IMR-90 (cell line): ENCODE measurements around the gene BRMS1. TPM values are rescaled to one million over a fixed set of nuclear protein-coding genes. Genes with fewer than 3 reads are reported as not detected.

ENCODE experiments used
- ATAC-seq: fragments of 200-7000 bp; cut with Tn5 transposase; 2 replicates; pipeline ENCODE4 v1.9.1; 2020; ENCODE audit warnings: low read depth, mild to moderate bottlenecking, moderate library complexity
- BruUV-seq: library from RNA; stranded (reverse); fragments of 400-500 nt; replicated peaks from 2 replicates; lab custom pipeline; 2021; lab: Mats Ljungman, UMichigan
- CTCF ChIA-PET: fragments of 300-600 bp; formaldehyde crosslinking; extraction: SDS; loops from one replicate; lab custom pipeline; 2021; ENCODE audit warnings: antibody characterized with exemption; lab: Yijun Ruan, JAX
- POLR2A ChIA-PET: fragments of 300-600 bp; sonication (Branson Sonifier 250); formaldehyde crosslinking; loops from one replicate; lab custom pipeline; 2022; ENCODE audit warnings: antibody characterized with exemption; ENCODE audit not compliant: unreplicated experiment; lab: Charles Lee
- DNase-seq: peaks from one replicate; pipeline ENCODE4 v3.0.0; 2013
- H2AFZ ChIP-seq: replicated peaks from 2 replicates; pipeline ENCODE3; 2013; ENCODE audit warnings: low read length, mild to moderate bottlenecking; ENCODE audit not compliant: poor library complexity
- H2AK5ac ChIP-seq: 2 replicates; pipeline ENCODE4 v1.6.1; 2013; ENCODE audit warnings: low read depth, low read length, inconsistent platforms
- H2AK9ac ChIP-seq: replicated peaks from 2 replicates; pipeline ENCODE3; 2013; ENCODE audit warnings: mild to moderate bottlenecking, low read depth, low read length, moderate library complexity; ENCODE audit not compliant: poor library complexity
- H2BK120ac ChIP-seq: 2 replicates; pipeline ENCODE4 v1.6.1; 2013; ENCODE audit warnings: low read depth, low read length, inconsistent platforms
- H2BK15ac ChIP-seq: 3 replicates; pipeline ENCODE4 v1.6.1; 2013; ENCODE audit warnings: low read depth, low read length, inconsistent platforms
- H2BK20ac ChIP-seq: 2 replicates; pipeline ENCODE4 v1.6.1; 2013; ENCODE audit warnings: low read depth, mild to moderate bottlenecking, inconsistent platforms, low read length, moderate library complexity
- H2BK5ac ChIP-seq: 2 replicates; pipeline ENCODE4 v1.6.1; 2013; ENCODE audit warnings: mild to moderate bottlenecking, low read depth, low read length, inconsistent platforms; ENCODE audit not compliant: poor library complexity, severe bottlenecking
- H3K14ac ChIP-seq: replicated peaks from 2 replicates; pipeline ENCODE4 v1.6.1; 2013; ENCODE audit warnings: low read depth, low read length, inconsistent platforms
- H3K18ac ChIP-seq: 2 replicates; pipeline ENCODE4 v1.6.1; 2013; ENCODE audit warnings: low read depth, low read length, control low read depth
- H3K23ac ChIP-seq: 2 replicates; pipeline ENCODE4 v1.6.1; 2013; ENCODE audit warnings: low read depth, low read length, inconsistent platforms
- H3K27ac ChIP-seq: 2 replicates; pipeline ENCODE4 v1.5.1; 2013; ENCODE audit warnings: mild to moderate bottlenecking, control low read depth, low read length; ENCODE audit not compliant: insufficient read depth
- H3K27me3 ChIP-seq: 2 replicates; pipeline ENCODE4 v1.6.1; 2013; ENCODE audit warnings: low read length; ENCODE audit not compliant: control insufficient read depth, insufficient read depth
- H3K36me3 ChIP-seq: 2 replicates; pipeline ENCODE4 v1.6.1; 2013; ENCODE audit warnings: low read length, mixed read lengths; ENCODE audit not compliant: control insufficient read depth, insufficient read depth
- H3K4ac ChIP-seq: 2 replicates; pipeline ENCODE4 v1.6.1; 2013; ENCODE audit warnings: low read depth, low read length, inconsistent platforms
- H3K4me1 ChIP-seq: 2 replicates; pipeline ENCODE4 v1.6.1; 2013; ENCODE audit warnings: low read length, mixed read lengths; ENCODE audit not compliant: control insufficient read depth, insufficient read depth
- H3K4me2 ChIP-seq: 2 replicates; pipeline ENCODE4 v1.6.1; 2013; ENCODE audit warnings: low read depth, mild to moderate bottlenecking, control low read depth, low read length, moderate library complexity
- H3K4me3 ChIP-seq: 2 replicates; pipeline ENCODE4 v1.5.1; 2013; ENCODE audit warnings: low read depth, mild to moderate bottlenecking, control low read depth, low read length, moderate library complexity; ENCODE audit not compliant: insufficient read depth
- H3K56ac ChIP-seq: 2 replicates; pipeline ENCODE4 v1.6.1; 2013; ENCODE audit warnings: low read length, inconsistent platforms; ENCODE audit not compliant: insufficient read depth; ENCODE audit errors: extremely low read depth
- H3K79me1 ChIP-seq, 2 experiments: 2 replicates each; pipeline ENCODE4 v1.6.1; 2013; ENCODE audit warnings: low read length in 2 of 2, inconsistent platforms in 1 of 2, low read depth in 1 of 2
- H3K9ac ChIP-seq: 2 replicates; pipeline ENCODE4 v1.6.1; 2013; ENCODE audit warnings: low read depth, low read length, control low read depth
- H3K9me1 ChIP-seq: 2 replicates; pipeline ENCODE4 v1.6.1; 2013; ENCODE audit warnings: low read length, inconsistent platforms; ENCODE audit not compliant: insufficient read depth
- H3K9me3 ChIP-seq: 2 replicates; pipeline ENCODE4 v1.6.1; 2013; ENCODE audit warnings: low read length; ENCODE audit not compliant: control insufficient read depth, insufficient read depth
- H4K20me1 ChIP-seq: 2 replicates; pipeline ENCODE4 v1.6.1; 2013; ENCODE audit warnings: low read length, inconsistent platforms; ENCODE audit not compliant: insufficient read depth
- H4K5ac ChIP-seq: 2 replicates; pipeline ENCODE4 v1.6.1; 2013; ENCODE audit warnings: mild to moderate bottlenecking, low read depth, low read length, control low read depth
- H4K8ac ChIP-seq, 2 experiments: 2 replicates each; pipeline ENCODE4 v1.6.1; 2013; ENCODE audit warnings: low read depth in 2 of 2, low read length in 2 of 2, control low read depth in 1 of 2, inconsistent platforms in 1 of 2
- H4K91ac ChIP-seq: 2 replicates; pipeline ENCODE4 v1.6.1; 2013; ENCODE audit warnings: low read depth, low read length, inconsistent platforms; ENCODE audit not compliant: insufficient read depth
- MAFK ChIP-seq: IDR thresholded peaks from 2 replicates; pipeline ENCODE4 v1.6.1; 2012; ENCODE audit warnings: low read depth, low read length, improper control_type of control experiment
- RCOR1 ChIP-seq: IDR thresholded peaks from 2 replicates; pipeline ENCODE4 v1.6.1; 2012; ENCODE audit warnings: mild to moderate bottlenecking, low read length, improper control_type of control experiment; ENCODE audit not compliant: insufficient replicate concordance
- RFX5 ChIP-seq: IDR thresholded peaks from 2 replicates; pipeline ENCODE4 v1.8.0; 2012; ENCODE audit warnings: low read depth, mild to moderate bottlenecking, low read length, moderate library complexity
- SMC3 ChIP-seq: fragments of 150-350 bp; IDR thresholded peaks from 2 replicates; pipeline ENCODE4 v1.6.1; 2016; ENCODE audit warnings: low read depth, mild to moderate bottlenecking, antibody characterized with exemption, low read length, moderate library complexity
- WGBS, 2 experiments: methylation state at CpG; one replicate each; pipeline versions ENCODE4 v1.1.5 to v1.1.7; 2013; ENCODE audit warnings: missing lambda C conversion rate in 2 of 2; ENCODE audit not compliant: insufficient read length in 1 of 2; ENCODE audit errors: extremely low coverage in 2 of 2; 5-methylcytosine and 5-hydroxymethylcytosine counted together
- dilution Hi-C: fragments of 300-500 bp; cut with HindIII; formaldehyde crosslinking; loops from one replicate; pipeline ENCODE4 v1.14.3; 2018; ENCODE audit warnings: low sequenced_read_pairs; ENCODE audit not compliant: unreplicated experiment
- in situ Hi-C: fragments of 300-500 bp; cut with MboI; formaldehyde crosslinking; loops from 3 replicates; pipeline ENCODE4 v1.14.3; 2019; ENCODE audit warnings: low sequenced_read_pairs, inconsistent platforms, mixed read lengths
- intact Hi-C: fragments of 100-400 bp; cut with micrococcal nuclease; formaldehyde crosslinking; loops from 2 replicates; pipeline ENCODE4 v1.10.0; 2022
- polyA plus RNA-seq, 3 experiments: library from polyadenylated mRNA; depleted of rRNA; stranded (reverse); fragments of >200 nt; gene quantifications; 2 replicates each; pipeline ENCODE4 v1.2.3, GENCODE V29; 2012; ENCODE audit warnings: low replicate concordance in 1 of 3
- total RNA-seq: library from RNA; depleted of rRNA; stranded (reverse); fragments of >200 nt; gene quantifications from 2 replicates; pipeline ENCODE4 v1.2.3, GENCODE V29; 2012
- TF ChIP-seq, protein P1 (sequence below): fragments of 150-350 bp; IDR thresholded peaks from 2 replicates; pipeline ENCODE4 v1.6.1; 2016; ENCODE audit warnings: low read depth, mild to moderate bottlenecking, low read length, moderate library complexity, borderline replicate concordance

BRMS1 gene
- total and polyA plus RNA-seq, 2 of the 4 experiments (the other 2 are of a cell fraction): 48.3 to 57.9 TPM

DNA sequence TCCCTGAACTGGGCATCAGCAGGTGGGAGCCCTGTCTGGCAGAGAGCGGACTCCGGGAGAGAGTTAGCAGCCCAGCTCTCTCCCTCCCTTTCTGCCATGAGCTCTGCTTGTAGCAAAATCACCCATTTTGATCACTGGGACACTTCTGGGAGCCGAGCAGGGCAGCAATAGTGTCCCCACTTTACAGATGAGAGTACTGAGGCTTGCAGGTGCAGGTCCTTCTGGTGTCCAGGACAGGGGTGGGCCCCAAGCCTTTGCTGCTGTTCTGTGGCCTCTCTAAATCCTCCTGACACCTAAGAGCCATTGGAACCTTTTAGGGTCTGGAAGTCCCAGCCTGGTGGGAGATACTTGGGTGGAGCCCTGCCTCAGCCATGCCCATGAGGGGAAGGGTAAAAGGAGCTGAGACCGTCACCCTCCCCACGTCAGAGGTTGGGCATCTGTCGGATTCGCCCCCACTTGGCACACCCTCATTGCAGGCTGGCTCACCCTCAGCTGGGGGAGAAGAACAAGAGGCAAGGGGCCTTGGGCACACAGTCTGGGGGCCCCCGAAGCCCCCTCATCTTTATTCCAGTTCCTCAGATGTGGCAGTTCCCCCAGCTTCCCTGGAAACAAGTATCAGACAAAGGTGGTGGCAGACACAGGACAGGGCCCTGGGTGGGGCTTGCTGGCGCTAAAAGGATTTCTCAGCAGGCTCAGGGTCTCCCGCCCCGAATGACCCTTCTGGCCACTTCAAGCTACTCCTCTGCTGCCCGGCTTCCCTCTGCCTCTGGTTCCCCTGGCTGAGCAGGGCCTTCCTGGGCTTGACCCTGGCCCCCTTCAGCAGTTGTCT, 13.1 kb downstream of the BRMS1 start:
- peaks cover 28% of the 10 kb centered on the region for H3K4me1 ChIP-seq
- no peak overlapping the region for H4K91ac ChIP-seq
- no peak overlapping the region for H2AFZ ChIP-seq
- intact Hi-C loops: no loop called here
- H3K56ac ChIP-seq: no peak overlapping the region
- H2BK5ac ChIP-seq: no peak overlapping the region
- H3K36me3 ChIP-seq: peaks cover 18% of the 10 kb centered on the region
- H4K20me1 ChIP-seq: peaks cover 9% of the 10 kb centered on the region; the same call in 1 of the 2 replicates
- no peak overlapping the region for H3K9ac ChIP-seq
- no peak overlapping the region for H3K4me2 ChIP-seq
- no peak overlapping the region for H3K23ac ChIP-seq
- H3K4ac ChIP-seq: no peak overlapping the region
- no peak overlapping the region for H2BK120ac ChIP-seq
- H2AK5ac ChIP-seq: no peak overlapping the region
- 79% methylated on average over 4 of the region's 12 CpGs; no CpG with 5 or more reads in 1 of the 2 experiments for WGBS, 2 experiments
- no peak overlapping the region for H2AK9ac ChIP-seq
- H2BK15ac ChIP-seq: no peak overlapping the region
- in situ Hi-C loops: no loop called here
- H3K4me3 ChIP-seq: no peak overlapping the region
- no peak overlapping the region for H4K8ac ChIP-seq
- TF ChIP-seq, protein P1, sequence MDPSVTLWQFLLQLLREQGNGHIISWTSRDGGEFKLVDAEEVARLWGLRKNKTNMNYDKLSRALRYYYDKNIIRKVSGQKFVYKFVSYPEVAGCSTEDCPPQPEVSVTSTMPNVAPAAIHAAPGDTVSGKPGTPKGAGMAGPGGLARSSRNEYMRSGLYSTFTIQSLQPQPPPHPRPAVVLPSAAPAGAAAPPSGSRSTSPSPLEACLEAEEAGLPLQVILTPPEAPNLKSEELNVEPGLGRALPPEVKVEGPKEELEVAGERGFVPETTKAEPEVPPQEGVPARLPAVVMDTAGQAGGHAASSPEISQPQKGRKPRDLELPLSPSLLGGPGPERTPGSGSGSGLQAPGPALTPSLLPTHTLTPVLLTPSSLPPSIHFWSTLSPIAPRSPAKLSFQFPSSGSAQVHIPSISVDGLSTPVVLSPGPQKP: no peak
- TF ChIP-seq RCOR1 (no peak), SMC3 (no peak), MAFK (no peak), RFX5 (no peak)
- no peaks in the 10 kb centered on the region for H3K9me3 ChIP-seq
- no peak for ATAC-seq
- H3K27ac ChIP-seq: no peak overlapping the region
- CTCF ChIA-PET: no interaction called here
- BruUV-seq: no TSS peak
- no peak overlapping the region for H3K18ac ChIP-seq
- POLR2A ChIA-PET: interaction anchor here (0.6 kb wide), 1 partner anchor 1129 kb away, joined by 3 read pairs; no protein-coding TSS in a partner anchor
- H3K14ac ChIP-seq: no peak overlapping the region
- DNase-seq: no peak
- H3K27me3 ChIP-seq: no peaks in the 10 kb centered on the region
- H2BK20ac ChIP-seq: no peak overlapping the region
- H3K9me1 ChIP-seq: peaks cover 10% of the 10 kb centered on the region
- H4K5ac ChIP-seq: no peak overlapping the region
- peaks cover 5 to 53% of the 10 kb centered on the region in 2 experiments for H3K79me1 ChIP-seq
- dilution Hi-C loops: no loop called here
